HS-5 (cell line): ENCODE data around the gene DNAH17.
"Not testable (repeated sequence)": the region's sequence is repeated elsewhere in the genome, so short reads cannot be mapped to it uniquely, and the experiment has no call there.

Experiments
- DNase-seq: peaks from one replicate; pipeline ENCODE4 v3.0.0-alpha.2; 2012; ENCODE audit warnings: low read depth

Gene DNAH17

GRCh38 chr17:78523934-78524655, 53.1 kb downstream of the DNAH17 start:
- no peak for DNase-seq

- DNase-seq: no peak
Measured at GRCh38 chr17:78522031-78522809, 55.0 kb downstream of the DNAH17 start.

- no peak for DNase-seq
Measured at GRCh38 chr17:78517421-78517820, 59.8 kb downstream of the DNAH17 start.

- no peak for DNase-seq
Measured at GRCh38 chr17:78515480-78515879, 61.7 kb downstream of the DNAH17 start.

GRCh38 chr17:78514521-78514920, 62.7 kb downstream of the DNAH17 start:
- DNase-seq: no peak

- DNase-seq: no peak
Measured at GRCh38 chr17:78512976-78513375, 64.2 kb downstream of the DNAH17 start.

- DNase-seq: no peak
Measured at GRCh38 chr17:78510141-78511075, 66.8 kb downstream of the DNAH17 start.

GRCh38 chr17:78507526-78507925, 69.7 kb downstream of the DNAH17 start:
- DNase-seq: no peak

- no peak for DNase-seq
Measured at GRCh38 chr17:78506454-78507309, 70.5 kb downstream of the DNAH17 start.

GRCh38 chr17:78504156-78504925, 72.9 kb downstream of the DNAH17 start:
- DNase-seq: no peak

GRCh38 chr17:78503388-78503787, 73.8 kb downstream of the DNAH17 start:
- not testable (repeated sequence) for DNase-seq

- DNase-seq: no peak
Measured at GRCh38 chr17:78502611-78503148, 74.5 kb downstream of the DNAH17 start.

- DNase-seq: no peak
Measured at GRCh38 chr17:78501241-78502036, 75.8 kb downstream of the DNAH17 start.

- no peak for DNase-seq
Measured at GRCh38 chr17:78500806-78501205, 76.4 kb downstream of the DNAH17 start.

- no peak for DNase-seq
Measured at GRCh38 chr17:78499715-78500540, 77.3 kb downstream of the DNAH17 start.

- no peak for DNase-seq
Measured at GRCh38 chr17:78498848-78499247, 78.3 kb downstream of the DNAH17 start.

- peak; percentile 28 for DNase-seq
Measured at GRCh38 chr17:78497115-78497540, 80.1 kb downstream of the DNAH17 start.

- DNase-seq: no peak
Measured at GRCh38 chr17:78496311-78496710, 80.9 kb downstream of the DNAH17 start.

GRCh38 chr17:78495634-78496033, 81.6 kb downstream of the DNAH17 start:
- DNase-seq: no peak
